Stimulated activated CD4-positive, alpha-beta T cell treated with anti-CD3 and anti-CD28 coated beads, Interleukin-1b, Interleukin-23, amount 100 ng/mL, for 4 hours (primary cell): ENCODE measurements around the gene ZDHHC6.
"Not testable (repeated sequence)": the region's sequence is repeated elsewhere in the genome, so short reads cannot be mapped to it uniquely, and the experiment has no call there.

Experiments
- DNase-seq, 2 donors: peaks; one replicate each; pipeline ENCODE4 v3.0.0-alpha.2; 2020; ENCODE audit warnings: low read depth in 2 of 2

ZDHHC6 gene, protein sequence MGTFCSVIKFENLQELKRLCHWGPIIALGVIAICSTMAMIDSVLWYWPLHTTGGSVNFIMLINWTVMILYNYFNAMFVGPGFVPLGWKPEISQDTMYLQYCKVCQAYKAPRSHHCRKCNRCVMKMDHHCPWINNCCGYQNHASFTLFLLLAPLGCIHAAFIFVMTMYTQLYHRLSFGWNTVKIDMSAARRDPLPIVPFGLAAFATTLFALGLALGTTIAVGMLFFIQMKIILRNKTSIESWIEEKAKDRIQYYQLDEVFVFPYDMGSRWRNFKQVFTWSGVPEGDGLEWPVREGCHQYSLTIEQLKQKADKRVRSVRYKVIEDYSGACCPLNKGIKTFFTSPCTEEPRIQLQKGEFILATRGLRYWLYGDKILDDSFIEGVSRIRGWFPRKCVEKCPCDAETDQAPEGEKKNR

DNA sequence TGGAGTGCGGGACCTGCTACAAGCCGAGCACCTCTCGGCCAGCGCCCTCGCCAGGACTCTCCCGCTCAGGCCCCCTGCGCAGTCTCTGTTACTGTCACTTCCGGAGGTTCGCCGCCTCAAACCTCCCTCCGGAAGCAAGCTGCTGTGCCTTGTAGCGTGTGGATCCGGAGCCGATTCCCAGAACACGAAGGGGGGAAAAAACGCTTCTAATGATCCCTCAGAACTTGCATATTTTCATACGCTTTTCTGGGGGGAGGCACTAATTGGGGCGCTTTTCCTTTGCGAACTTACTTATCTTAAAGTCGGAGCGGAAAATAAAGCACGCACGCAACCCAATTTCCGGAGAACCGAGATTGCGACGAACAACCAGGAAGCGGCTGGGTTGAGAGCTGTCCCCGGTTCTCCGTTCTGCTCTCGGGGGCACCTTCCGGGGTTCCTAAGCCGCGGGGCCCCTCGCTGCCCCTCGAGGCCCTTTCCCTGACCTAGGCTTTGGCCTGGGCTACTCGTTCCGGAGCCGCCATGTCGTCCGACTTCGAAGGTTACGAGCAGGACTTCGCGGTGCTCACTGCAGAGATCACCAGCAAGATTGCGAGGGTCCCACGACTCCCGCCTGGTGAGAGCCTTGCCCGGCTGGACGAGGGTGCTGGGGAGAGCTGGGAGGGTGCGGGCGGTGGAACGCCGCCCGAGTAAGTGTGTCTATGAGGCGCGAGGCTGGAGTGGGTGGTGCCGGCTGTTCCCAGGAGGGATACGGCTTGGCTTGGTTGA, at the start of gene ZDHHC6, which contains the start of gene VTI1A:
Gene ZDHHC6, minus strand, starts transcription at position 60 of the 765 bp plus-strand sequence. CDS start 1,478 bp downstream, outside the sequence.
Gene VTI1A, plus strand, starts transcription at position 361 of the 765 bp plus-strand sequence. Its CDS starts 159 bp downstream, at position 520.
- DNase-seq: peak; percentile 66 to 72

DNA sequence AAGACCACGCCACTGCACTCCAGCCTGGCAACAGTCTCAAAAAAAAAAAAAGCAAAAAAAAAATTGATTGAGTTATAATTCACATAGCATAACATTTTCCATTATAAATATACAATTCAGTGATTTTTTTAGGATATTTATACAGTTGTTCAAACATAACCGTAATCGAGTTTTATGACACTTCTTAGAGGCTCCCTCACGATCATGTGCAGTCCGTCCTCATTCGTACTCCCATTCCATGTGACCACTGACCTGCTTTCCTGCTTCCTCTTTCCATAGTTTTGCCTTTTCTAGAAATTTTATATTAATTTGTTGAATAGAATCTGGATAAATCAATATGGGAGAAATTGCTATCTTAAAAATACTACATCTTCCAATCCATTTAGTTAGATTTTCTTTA, 46.0 kb upstream of the ZDHHC6 start:
- DNase-seq: no peak

DNA sequence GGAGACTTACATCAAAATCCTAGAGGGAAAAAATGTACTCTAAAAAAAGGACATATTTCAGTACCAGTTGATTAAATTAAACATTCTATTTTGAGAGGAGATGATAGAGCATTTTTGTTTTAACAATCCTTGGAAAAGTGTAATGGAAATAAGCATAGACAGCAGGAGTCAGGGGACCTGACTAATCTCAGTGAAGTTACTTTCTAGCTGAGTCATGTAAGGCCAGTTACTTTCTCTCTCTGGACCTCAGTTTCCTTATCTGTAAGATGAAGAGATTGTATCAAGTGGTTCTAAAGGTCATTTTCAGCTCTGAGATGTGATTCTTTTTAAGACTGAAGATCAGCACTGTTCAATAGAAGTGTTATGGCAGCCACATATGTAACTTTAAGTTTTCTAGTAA, 44.4 kb upstream of the ZDHHC6 start:
- no peak for DNase-seq

DNA sequence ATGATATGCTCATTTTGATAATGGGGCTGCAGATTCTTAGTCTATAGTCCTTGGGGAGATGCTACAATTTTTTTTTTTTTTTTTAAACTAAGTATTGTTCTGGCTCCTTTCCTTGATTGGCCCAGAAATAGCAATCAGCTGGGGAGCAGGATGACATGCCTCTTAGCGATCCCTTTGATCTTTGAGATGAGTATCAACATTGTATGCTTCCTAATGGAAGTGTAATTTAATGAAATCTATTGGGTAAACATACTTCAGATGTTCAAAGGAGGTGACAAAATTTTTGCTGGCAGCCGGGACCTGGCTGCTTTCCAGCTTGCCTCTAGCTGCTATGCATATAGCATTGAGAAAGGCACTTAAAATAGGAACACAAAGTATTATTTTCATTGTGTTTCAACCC, 43.8 kb upstream of the ZDHHC6 start:
- DNase-seq: no peak

DNA sequence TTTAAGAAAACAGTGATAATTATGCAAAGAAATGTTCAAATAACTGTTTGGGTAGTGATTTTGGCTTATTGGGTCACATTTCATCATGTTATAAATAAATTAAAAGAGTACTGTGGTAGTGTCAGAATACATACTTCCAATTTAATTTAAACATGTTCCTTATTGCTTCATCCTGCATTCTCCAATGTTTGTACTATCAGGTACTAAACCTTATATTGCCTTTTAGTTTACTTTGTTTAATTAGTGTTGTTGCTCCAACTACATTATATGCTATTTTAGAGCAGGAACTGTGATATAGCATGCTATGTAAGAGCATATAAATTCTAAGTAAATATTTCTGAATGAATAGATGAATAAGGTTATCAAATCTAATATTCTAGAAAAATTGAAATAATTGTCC, 41.2 kb upstream of the ZDHHC6 start:
- DNase-seq: no peak

DNA sequence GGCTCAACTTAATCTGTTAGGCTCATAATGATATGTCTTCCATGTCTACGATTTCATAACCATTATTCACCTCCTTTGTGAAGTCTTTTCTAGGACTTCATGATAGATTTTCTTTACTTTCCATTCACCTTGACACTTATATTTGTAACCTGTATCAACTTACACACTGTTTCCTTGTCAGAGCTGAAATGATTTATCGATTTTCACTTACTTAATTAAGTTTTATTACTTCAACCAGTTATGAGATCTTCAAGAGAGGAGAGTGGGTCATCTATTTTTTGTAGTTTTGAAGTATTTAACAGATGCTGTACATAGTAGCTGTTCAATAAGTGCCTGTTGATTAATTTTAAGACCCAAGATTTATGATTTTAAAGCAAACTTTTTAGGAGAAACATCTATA, 37.7 kb upstream of the ZDHHC6 start:
- DNase-seq: no peak

DNA sequence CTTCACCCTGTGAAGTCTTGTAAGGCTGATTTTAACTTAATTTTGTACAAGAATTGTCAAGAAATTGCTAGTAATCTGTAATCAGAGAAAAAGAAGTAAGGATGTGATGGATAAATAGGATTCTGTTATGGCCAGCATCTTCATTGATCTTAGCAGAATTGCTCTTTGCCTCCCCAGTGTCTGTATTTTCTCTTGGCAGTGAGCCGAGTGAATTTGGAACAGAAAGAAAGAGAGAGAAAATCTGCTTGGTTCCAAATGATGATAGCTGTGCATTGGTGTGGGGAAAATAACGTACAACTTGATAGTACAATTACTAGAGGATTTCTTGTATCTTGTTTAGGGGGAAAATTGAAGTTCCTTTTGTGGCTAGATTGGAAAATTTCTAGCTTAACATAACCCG, 34.9 kb upstream of the ZDHHC6 start:
- DNase-seq: no peak

DNA sequence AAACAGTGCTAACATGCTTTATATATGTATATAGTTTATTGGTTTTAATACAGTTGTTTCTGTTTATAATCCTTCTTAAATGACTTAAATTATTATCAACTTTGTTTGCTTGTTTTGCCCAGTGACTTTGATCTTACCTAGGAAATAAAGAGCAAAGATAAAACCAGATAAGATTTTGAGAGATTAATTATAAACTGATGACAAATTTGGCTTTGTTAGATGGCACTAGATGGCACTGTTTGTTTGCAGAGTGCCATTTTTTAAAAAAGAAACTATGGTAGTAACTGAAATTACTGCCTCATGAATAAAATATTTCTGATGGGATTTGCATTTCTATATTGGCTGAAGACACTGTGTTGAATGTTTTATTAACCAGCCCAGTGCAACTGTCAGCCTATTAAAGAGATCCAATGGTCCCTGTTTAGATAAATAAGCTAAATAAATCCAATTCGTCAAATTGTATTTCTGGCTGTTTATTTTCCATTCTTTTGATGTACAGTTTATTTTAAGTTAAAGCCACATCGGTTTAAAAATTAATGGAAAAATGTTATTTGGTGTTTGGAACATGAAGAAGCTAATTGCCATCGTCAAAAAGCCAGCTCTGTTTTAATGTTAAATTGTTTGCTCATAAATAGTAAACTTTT, 29.0 kb upstream of the ZDHHC6 start:
- DNase-seq: no peak

DNA sequence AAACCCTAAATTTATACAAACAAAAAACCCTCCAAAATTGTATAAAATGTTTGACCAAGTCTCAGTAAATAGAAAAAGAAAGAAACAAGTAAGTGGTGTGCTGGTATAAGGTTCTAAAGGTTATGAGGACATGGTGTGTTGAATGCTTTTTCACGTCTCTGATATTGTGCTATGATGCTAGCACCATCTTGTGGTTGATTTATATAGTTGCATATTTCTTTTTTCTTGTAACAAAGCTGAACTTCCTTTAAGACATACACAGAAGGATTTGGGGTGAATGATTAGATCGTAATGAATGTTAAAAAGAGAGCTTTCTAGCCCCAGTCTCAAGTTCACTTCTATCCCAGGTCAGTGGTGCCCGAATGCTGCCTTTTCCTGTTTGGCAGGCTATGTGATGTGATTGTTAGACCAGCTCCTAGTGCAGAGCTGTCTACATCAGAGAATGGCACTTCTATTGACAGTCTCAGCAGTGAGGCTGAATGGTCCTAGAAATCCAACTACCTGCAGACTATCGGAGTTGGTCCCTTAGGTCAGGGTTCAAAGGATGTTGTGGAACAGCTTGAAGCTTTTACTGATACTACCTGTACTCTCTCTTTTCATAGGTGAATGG, 25.3 kb upstream of the ZDHHC6 start:
- DNase-seq: no peak

DNA sequence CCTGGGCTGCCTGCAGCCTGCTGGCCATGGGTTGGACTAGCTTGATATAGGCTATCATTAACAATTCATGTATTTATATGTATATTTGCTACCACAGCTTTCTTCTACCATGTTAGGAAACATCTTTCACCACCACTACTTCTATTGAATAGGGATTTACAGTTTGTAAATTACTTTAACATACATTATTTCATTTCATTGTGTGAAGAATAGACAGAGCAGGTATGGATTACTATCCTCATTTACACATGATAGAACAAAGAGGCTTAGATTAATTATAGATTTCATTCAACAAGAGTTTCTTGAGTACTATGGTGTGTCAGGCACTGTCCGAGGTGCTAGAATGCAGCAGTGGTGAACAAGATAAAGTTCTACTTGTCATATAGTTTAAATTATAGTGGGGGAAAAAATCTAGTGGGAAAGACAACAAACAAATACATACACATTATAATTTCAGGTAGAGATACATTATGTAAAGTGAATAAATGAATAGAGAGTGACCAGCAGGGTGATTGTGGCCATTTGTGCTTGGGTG, 20.9 kb upstream of the ZDHHC6 start:
- no peak for DNase-seq

DNA sequence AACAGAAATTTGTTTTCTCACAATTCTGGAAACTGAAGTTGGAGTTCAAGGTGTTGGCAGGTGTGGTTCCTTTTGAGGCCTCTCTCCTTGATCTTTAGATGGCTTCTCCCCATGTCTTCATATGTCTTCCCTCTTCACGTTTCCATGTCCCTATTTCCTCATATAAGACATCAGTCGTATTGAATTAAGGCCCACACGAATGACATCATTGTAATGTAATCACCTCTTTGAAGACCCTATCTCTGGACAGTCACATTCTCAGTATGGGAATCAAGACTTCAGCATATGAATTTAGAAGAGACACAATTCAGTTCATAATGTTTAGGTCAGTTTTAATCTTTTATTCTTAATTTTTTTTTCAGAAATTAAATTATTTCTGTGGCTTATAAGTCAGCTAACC, 20.1 kb upstream of the ZDHHC6 start:
- DNase-seq: no peak

DNA sequence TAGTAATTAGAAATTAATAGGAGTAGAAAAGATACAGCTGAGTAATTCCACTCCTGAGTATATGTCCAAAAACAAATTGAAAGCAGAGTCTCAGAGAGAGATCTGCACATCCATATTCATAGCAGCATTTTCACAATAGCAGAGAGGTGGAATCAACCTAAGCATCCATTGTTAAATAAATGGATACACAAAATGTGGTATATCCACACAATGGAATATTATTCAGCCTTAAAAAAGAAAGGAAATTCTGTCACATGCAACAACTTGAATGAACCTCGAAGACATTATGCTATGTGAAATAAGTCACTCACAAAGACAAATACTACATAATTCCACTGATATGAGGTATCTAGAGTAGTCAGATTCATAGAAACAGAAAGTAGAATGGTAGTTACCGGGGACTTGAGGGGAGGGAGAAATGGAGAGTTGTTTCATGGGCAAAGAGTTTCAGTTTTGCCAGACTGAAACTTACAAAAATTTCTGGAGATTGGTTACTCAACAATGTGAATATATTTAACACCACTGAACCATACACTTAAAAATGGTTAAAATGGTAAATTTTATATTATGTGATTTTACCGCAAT, 18.7 kb upstream of the ZDHHC6 start:
- DNase-seq: no peak

DNA sequence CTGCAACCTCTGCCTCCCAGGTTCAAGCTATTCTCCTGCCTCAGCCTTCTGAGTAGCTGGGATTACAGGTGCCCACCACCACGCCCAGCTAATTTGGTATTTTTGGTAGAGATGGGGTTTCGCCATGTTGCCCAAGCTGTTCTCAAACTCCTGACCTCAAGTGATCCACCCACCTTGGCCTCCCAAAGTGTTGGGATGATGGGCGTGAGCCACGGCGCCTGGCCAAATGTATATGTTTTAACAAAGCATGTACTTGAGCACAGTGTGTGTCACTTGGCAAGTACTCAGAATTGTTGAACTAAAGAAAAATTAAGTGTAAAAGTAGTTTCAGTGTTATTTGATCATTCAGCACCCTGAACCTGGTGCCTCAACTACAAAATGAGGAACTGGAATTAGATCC, 17.4 kb upstream of the ZDHHC6 start:
- DNase-seq: not testable (repeated sequence)

DNA sequence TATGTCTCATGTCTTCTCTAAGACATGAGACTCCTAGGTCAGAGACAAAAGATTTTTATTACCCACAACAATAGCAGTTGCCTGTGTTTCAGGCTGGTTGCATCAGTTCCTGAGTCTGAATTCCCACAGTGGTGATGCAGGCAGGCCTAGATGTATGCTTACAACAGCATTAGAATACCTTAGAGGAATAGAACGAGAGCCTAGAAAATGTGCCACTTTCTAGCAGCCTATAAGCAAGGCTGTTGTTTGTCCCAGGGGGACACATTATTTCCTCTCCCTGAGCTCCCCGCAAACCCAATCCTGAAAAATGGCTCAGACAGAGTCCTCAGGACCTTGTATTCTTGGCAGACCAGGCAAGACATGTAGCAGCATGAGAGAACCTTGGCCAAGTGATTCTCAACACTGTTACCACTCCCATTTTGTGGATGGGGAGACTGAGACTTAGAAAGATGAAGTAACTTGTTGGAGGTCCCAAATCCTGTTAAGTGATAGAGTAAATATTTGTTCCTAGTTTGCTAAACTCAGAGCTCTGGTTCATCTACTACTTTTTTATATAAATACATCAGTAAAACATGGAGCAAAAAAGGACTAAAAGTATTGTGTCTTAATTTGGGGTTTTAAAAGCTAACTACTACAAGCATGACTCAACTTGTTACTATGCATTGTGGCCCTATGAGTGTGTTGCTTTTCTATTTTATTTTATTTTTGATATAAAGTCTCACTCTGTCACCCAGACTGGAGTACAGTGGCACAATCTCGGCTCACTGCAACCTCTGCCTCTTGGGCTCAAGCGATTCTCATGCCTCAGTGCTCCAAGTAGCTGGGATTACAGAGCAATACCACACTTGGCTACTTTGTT, 14.5 kb upstream of the ZDHHC6 start:
- no peak for DNase-seq

DNA sequence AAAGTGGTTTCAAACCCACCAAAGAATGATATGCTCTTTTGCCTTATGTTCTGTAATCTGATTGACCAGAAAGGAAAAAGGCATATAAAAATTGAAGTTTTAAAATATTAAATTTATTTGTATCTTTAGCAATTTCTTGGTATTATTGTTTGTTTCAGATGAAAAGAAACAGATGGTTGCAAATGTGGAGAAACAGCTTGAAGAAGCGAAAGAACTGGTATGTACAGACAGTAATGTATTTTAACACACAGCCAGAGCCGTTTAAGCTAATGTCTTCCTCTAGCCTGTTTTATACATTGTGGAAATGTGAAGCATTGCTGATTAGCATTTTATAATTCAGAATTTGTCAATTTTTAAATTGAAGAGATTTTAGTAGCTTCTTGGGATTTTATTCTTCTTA, 13.7 kb upstream of the ZDHHC6 start:
- no peak for DNase-seq

DNA sequence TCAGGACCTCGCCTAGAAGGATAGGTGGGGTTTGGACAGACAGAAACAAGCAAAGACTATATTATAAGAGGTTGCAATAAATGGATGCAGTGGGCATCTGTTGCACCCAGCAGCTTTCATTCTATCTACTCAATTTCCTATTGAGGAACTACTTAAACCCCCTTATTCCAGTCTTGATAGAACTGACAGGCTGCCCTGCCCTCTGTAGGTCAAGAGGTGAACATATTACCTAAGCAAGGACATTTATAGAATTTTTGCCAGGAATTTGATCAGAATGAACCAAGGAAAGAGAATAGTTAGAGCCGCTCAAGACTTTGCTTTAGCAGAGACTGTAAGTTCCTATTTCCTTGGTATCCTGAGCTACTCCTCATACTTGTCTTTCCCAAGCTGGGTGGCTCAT, 9.8 kb upstream of the ZDHHC6 start:
- DNase-seq: no peak

DNA sequence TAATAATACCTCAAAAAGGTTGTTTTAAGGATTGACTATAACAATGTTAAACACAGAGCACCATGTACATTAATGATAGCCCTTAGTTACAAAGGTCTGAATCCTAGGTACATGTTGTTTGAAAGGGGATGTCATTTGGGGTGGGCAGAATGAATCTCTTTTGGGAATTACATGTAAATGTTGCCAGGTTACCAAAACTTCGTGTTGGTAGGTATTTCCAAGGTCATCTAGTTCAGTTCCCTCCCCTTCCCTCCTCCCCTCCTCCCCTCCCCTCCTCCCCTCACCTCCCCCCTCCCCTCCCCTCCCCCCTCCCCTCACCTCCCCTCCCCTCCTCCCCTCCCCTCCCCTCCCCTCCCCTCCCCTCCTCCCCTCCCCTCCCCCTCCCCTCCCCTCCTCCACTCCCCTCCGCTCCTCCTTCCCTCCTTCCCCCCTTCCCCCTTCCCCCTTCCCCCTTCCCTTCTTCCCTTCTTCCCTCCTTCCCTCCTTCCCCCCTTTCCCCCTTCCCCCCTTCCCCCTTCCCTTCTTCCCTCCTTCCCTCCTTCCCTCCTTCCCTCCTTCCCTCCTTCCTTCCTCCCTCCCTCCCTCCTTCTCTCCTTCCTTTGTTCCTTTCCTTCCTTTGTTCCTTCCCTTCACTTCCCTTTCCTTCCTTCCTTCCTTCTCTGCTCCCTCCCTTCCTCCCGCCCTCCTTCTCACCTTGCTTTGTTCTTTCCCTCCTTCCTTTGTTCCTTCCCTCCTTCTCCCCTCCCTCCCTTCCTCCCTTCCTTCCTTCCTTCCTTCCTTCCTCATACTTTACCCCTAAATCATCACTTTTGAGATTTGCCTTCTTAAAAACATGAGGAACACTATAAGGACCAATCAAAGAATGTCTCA, 8.4 kb upstream of the ZDHHC6 start:
- no peak for DNase-seq

DNA sequence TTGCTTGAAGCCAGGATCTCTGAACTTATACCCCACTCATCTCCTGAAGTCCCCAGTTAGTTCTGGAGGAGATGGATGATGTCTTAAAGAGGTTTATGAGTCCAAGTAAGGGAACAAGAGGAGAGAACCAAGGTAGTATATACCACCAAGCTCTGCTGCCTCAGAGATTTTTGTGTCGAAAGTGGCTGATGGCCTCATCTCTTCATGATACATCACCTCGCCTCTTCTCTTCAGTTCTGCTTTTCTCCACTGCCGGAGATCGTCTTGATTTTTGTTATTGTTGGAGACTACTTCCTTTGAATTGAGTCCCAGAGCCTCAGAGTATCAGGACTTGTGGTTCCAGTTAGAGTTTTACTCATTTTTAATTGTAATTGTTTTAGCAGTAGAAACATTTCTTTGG, 2.2 kb upstream of the ZDHHC6 start:
- no peak for DNase-seq

DNA sequence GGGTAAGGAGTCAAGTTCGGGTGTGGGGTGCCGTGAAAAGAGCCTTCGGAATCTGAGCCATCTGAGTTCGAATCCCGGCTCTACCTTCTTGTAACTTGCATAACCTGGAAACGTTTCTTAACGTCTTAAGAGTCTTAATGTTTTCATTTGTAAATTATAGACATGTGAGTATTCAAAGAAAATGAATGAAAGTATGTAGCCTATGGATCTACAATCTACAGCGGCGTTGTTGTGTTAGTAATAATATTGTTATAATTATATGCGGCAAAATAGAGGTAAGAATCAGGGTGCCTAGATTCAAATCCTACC, 860 bp upstream of the ZDHHC6 start:
- DNase-seq: no peak
